ENCODE data around the gene CCL3. TPM values are rescaled to one million over a fixed set of nuclear protein-coding genes. Genes with fewer than 3 reads are reported as not detected.

The CCL3 gene
- polyA plus RNA-seq, 1 of the 3 experiments (the other 2 are of a cell fraction), result not detected

- Histone ChIP-seq H3K9me2 (no peaks in the 10 kb centered on the region), H3K4me2 (no peak overlapping the region), H3K27me3 (ENCODE audit: insufficient read depth) (peaks cover 29% of the 10 kb centered on the region; the same call in 1 of the 2 replicates), H3K4me1 (ENCODE audit: control insufficient read depth in 1 of 2, insufficient read depth in 2 of 2, low read depth in 1 of 2, low read length in 1 of 2) (no peaks in the 10 kb centered on the region), H3K4me3 (ENCODE audit: low read depth in 2 of 2, low read length in 1 of 2) (no peak overlapping the region), H3K27ac (ENCODE audit: low read depth in 2 of 2, low read length in 1 of 2) (no peak overlapping the region), H3F3A (replicated peaks; ENCODE audit: insufficient read depth) (no peaks in the 10 kb centered on the region), H2AFZ (ENCODE audit: low read depth) (no peak overlapping the region), H3K36me3 (replicated peaks in 1 of 2; ENCODE audit: control insufficient read depth in 1 of 2, insufficient read depth in 2 of 2, low read length in 1 of 2) (no peaks in the 10 kb centered on the region), H3K9ac (no peak overlapping the region), H3K79me2 (ENCODE audit: insufficient read depth) (no peaks in the 10 kb centered on the region), H4K20me1 (ENCODE audit: insufficient read depth) (no peaks in the 10 kb centered on the region), H3K9me3 (no peaks in the 10 kb centered on the region)
- DNase-seq, result no peak
- CTCF ChIA-PET, result interaction anchor here (1.6 kb wide), 1 partner anchor 137 kb away, joined by 4 read pairs; no protein-coding TSS in a partner anchor
- POLR2A ChIA-PET, result no interaction called here
- WGBS (ENCODE audit: low lambda C conversion rate), result 3% methylated on average over 5 of the region's 5 CpGs
- TF ChIP-seq PBX3 (IDR thresholded peaks at IDR 0.05), result no peak
- TF ChIP-seq SMC3 (IDR thresholded peaks at IDR 0.05; ENCODE audit: low read depth, low read length), result no peak
- TF ChIP-seq EP300 (IDR thresholded peaks at IDR 0.05; ENCODE audit: borderline replicate concordance in 1 of 2, low read depth in 1 of 2, low read length in 1 of 2), result no peak
- TF ChIP-seq CTCF (IDR thresholded peaks at IDR 0.05), result no peak
- no peak for TF ChIP-seq NFIC (IDR thresholded peaks at IDR 0.05; ENCODE audit: borderline replicate concordance)
- no peak for TF ChIP-seq CHD2 (IDR thresholded peaks at IDR 0.05; ENCODE audit: low read length, partially characterized antibody)
- TF ChIP-seq FOXM1 (IDR thresholded peaks at IDR 0.05; ENCODE audit: low read depth), result no peak
- no peak for TF ChIP-seq USF1 (IDR thresholded peaks at IDR 0.05; ENCODE audit: borderline replicate concordance, low read depth)
- TF ChIP-seq RXRA (IDR thresholded peaks at IDR 0.05; ENCODE audit: borderline replicate concordance, low read depth), result no peak
- no peak for TF ChIP-seq TEAD4 (IDR thresholded peaks at IDR 0.05; ENCODE audit: borderline replicate concordance, insufficient read depth)
- TF ChIP-seq MXI1 (IDR thresholded peaks at IDR 0.05; ENCODE audit: low read depth, low read length), result no peak
- no peak for TF ChIP-seq EZH2phosphoT487 (IDR thresholded peaks at IDR 0.05; ENCODE audit: borderline replicate concordance, low read depth)
- TF ChIP-seq USF2 (IDR thresholded peaks at IDR 0.05; ENCODE audit: borderline replicate concordance, low read depth, low read length), result no peak
- no peak for TF ChIP-seq JUND (IDR thresholded peaks at IDR 0.05)
- no peak for TF ChIP-seq TCF12 (IDR thresholded peaks at IDR 0.05)
- TF ChIP-seq RAD21 (IDR thresholded peaks at IDR 0.05; ENCODE audit: low read length), result no peak
- TF ChIP-seq ZBTB33 (IDR thresholded peaks at IDR 0.05; ENCODE audit: borderline replicate concordance, low read depth), result no peak
- no peak for TF ChIP-seq RCOR1 (IDR thresholded peaks at IDR 0.05; ENCODE audit: low read length)
Measured at GRCh38 chr17:36105781-36106492, 16.0 kb upstream of the CCL3 start.

Data from SK-N-SH (cell line).